OCI-LY7 (cell line): ENCODE results near the gene ZC2HC1B.

ENCODE experiments used
- CTCF ChIP-seq: fragments of 200-600 bp; sonication (generic); conservative IDR thresholded peaks from 2 replicates; pipeline ENCODE4 v1.5.1; 2014; ENCODE audit warnings: mild to moderate bottlenecking, antibody characterized with exemption, low read length, moderate library complexity, mixed read lengths
- EZH2phosphoT487 ChIP-seq: fragments of 200-600 bp; sonication (generic); IDR thresholded peaks from 2 replicates; pipeline ENCODE4 v1.6.1; 2018; ENCODE audit warnings: low read depth, borderline replicate concordance, mild to moderate bottlenecking, mixed run types, antibody characterized with exemption, low read length, moderate library complexity, mixed read lengths

GRCh38 chr6:143912671-143913070, 48.4 kb downstream of the ZC2HC1B start:
- no peak for TF ChIP-seq CTCF
- no peak for TF ChIP-seq EZH2phosphoT487
